ENCODE data around the gene SLC6A18.

The SLC6A18 gene

GRCh38 chr5:1202026-1202797 is 23.0 kb upstream of the SLC6A18 start:
- FAIRE-seq: no peak
- no peak for DNase-seq (ENCODE audit: extremely low spot score, insufficient read length, low read depth)

- FAIRE-seq (no peak), DNase-seq (ENCODE audit: extremely low spot score, insufficient read length, low read depth) (no peak)
These were observed 22.4 kb upstream of the SLC6A18 start for GRCh38 chr5:1202798-1203185.

- FAIRE-seq: no peak
- no peak for DNase-seq (ENCODE audit: extremely low spot score, insufficient read length, low read depth)
These were observed 21.7 kb upstream of the SLC6A18 start for GRCh38 chr5:1203311-1203967.

- DNase-seq (ENCODE audit: extremely low spot score, insufficient read length, low read depth) (no peak), FAIRE-seq (no peak)
These were observed 21.1 kb upstream of the SLC6A18 start for GRCh38 chr5:1203968-1204692.

GRCh38 chr5:1204693-1205242 is 20.4 kb upstream of the SLC6A18 start:
- no peak for DNase-seq (ENCODE audit: extremely low spot score, insufficient read length, low read depth)
- FAIRE-seq: no peak

GRCh38 chr5:1205255-1206180 is 19.7 kb upstream of the SLC6A18 start:
- no peak for DNase-seq (ENCODE audit: extremely low spot score, insufficient read length, low read depth)
- FAIRE-seq: no peak

GRCh38 chr5:1206521-1207412 is 18.4 kb upstream of the SLC6A18 start:
- no peak for DNase-seq (ENCODE audit: extremely low spot score, insufficient read length, low read depth)
- no peak for FAIRE-seq

GRCh38 chr5:1207555-1207954 is 17.6 kb upstream of the SLC6A18 start:
- no peak for FAIRE-seq
- no peak for DNase-seq (ENCODE audit: extremely low spot score, insufficient read length, low read depth)

- DNase-seq (ENCODE audit: extremely low spot score, insufficient read length, low read depth): no peak
- no peak for FAIRE-seq
These were observed 16.9 kb upstream of the SLC6A18 start for GRCh38 chr5:1208221-1208742.

GRCh38 chr5:1208743-1209488 is 16.3 kb upstream of the SLC6A18 start:
- DNase-seq (ENCODE audit: extremely low spot score, insufficient read length, low read depth): no peak
- FAIRE-seq: no peak

- no peak for DNase-seq (ENCODE audit: extremely low spot score, insufficient read length, low read depth)
- no peak for FAIRE-seq
These were observed 15.7 kb upstream of the SLC6A18 start for GRCh38 chr5:1209489-1209852.

GRCh38 chr5:1209896-1210776 is 15.0 kb upstream of the SLC6A18 start:
- DNase-seq (ENCODE audit: extremely low spot score, insufficient read length, low read depth) (no peak), FAIRE-seq (no peak)

GRCh38 chr5:1210832-1211251 is 14.3 kb upstream of the SLC6A18 start:
- DNase-seq (ENCODE audit: extremely low spot score, insufficient read length, low read depth) (no peak), FAIRE-seq (no peak)

GRCh38 chr5:1211701-1212100 is 13.5 kb upstream of the SLC6A18 start:
- no peak for DNase-seq (ENCODE audit: extremely low spot score, insufficient read length, low read depth)

GRCh38 chr5:1212271-1212670 is 12.9 kb upstream of the SLC6A18 start:
- no peak for FAIRE-seq
- DNase-seq (ENCODE audit: extremely low spot score, insufficient read length, low read depth): no peak

More at GRCh38 chr5:1211701-1212100, 13.5 kb upstream of the SLC6A18 start:
- FAIRE-seq: no peak

- DNase-seq (ENCODE audit: extremely low spot score, insufficient read length, low read depth) (no peak), FAIRE-seq (no peak)
These were observed 12.3 kb upstream of the SLC6A18 start for GRCh38 chr5:1212881-1213280.
